ENCODE measurements around the gene LAMB4.
"Not testable (repeated sequence)": the region's sequence is repeated elsewhere in the genome, so short reads cannot be mapped to it uniquely, and the experiment has no call there.

GRCh38 chr7:108033309-108033708, 96.9 kb downstream of the LAMB4 start:
- TF ChIP-seq CTCF, POLR2A (IDR thresholded peaks at IDR 0.05): not testable (repeated sequence)

Measured in body of pancreas (tissue), 4 donors.